OCI-LY1 (cell line): ENCODE results near the gene LIPM.

ENCODE experiments used
- H2AFZ ChIP-seq: fragments of 200-600 bp; sonication (generic), shearing (Covaris generic); 2 replicates; pipeline ENCODE4 v1.6.0; 2014; ENCODE audit warnings: antibody characterized with exemption, mild to moderate bottlenecking, low read length
- H3F3A ChIP-seq: fragments of 200-600 bp; sonication (generic), shearing (Covaris generic); 2 replicates; pipeline ENCODE4 v1.6.0; 2014; ENCODE audit warnings: mild to moderate bottlenecking, antibody characterized with exemption, low read length, moderate library complexity; ENCODE audit not compliant: insufficient read depth
- H3K27ac ChIP-seq: fragments of 200-600 bp; sonication (generic); 2 replicates; pipeline ENCODE4 v1.5.1; 2014; ENCODE audit warnings: low read length, mixed run types, mild to moderate bottlenecking, low read depth; ENCODE audit not compliant: poor library complexity, severe bottlenecking
- H3K27me3 ChIP-seq: fragments of 200-600 bp; sonication (generic); 2 replicates; pipeline ENCODE4 v1.6.0; 2014; ENCODE audit warnings: antibody characterized with exemption, mild to moderate bottlenecking, low read length, moderate library complexity; ENCODE audit not compliant: insufficient read depth
- H3K36me3 ChIP-seq: fragments of 200-600 bp; sonication (generic); 2 replicates; pipeline ENCODE4 v1.6.1; 2014; ENCODE audit warnings: mild to moderate bottlenecking, antibody characterized with exemption, low read length, moderate library complexity, mixed read lengths; ENCODE audit not compliant: insufficient read depth
- H3K4me1 ChIP-seq: fragments of 200-600 bp; sonication (generic); 2 replicates; pipeline ENCODE4 v1.5.1; 2014; ENCODE audit warnings: mild to moderate bottlenecking, low read length, moderate library complexity; ENCODE audit not compliant: insufficient read depth, severe bottlenecking
- H3K4me2 ChIP-seq: fragments of 200-600 bp; sonication (generic), shearing (Covaris generic); 2 replicates; pipeline ENCODE4 v1.6.1; 2014; ENCODE audit warnings: low read length
- H3K4me3 ChIP-seq: fragments of 200-600 bp; sonication (generic); 2 replicates; pipeline ENCODE4 v1.5.1; 2014; ENCODE audit warnings: low read length, low read depth, mild to moderate bottlenecking, mixed read lengths; ENCODE audit not compliant: poor library complexity, severe bottlenecking
- H3K79me2 ChIP-seq: fragments of 200-600 bp; shearing (Covaris generic); 2 replicates; pipeline ENCODE4 v1.6.1; 2016; ENCODE audit warnings: mixed run types, low read length, mixed read lengths; ENCODE audit not compliant: insufficient read depth
- H3K9ac ChIP-seq: fragments of 200-600 bp; sonication (generic), shearing (Covaris generic); 2 replicates; pipeline ENCODE4 v1.6.1; 2014; ENCODE audit warnings: mild to moderate bottlenecking, low read length, mixed read lengths
- H3K9me2 ChIP-seq: fragments of 200-600 bp; sonication (generic), shearing (Covaris generic); 2 replicates; pipeline ENCODE4 v1.6.1; 2014; ENCODE audit warnings: low read depth, mild to moderate bottlenecking, low read length, mixed read lengths
- H3K9me3 ChIP-seq: fragments of 200-600 bp; shearing (Covaris generic); 2 replicates; pipeline ENCODE4 v1.6.1; 2014; ENCODE audit warnings: low read length, mixed read lengths
- H4K20me1 ChIP-seq: fragments of 200-600 bp; sonication (generic), shearing (Covaris generic); 2 replicates; pipeline ENCODE4 v1.6.0; 2016; ENCODE audit warnings: mild to moderate bottlenecking, low read length; ENCODE audit not compliant: insufficient read depth
- CTCF ChIP-seq: fragments of 200-600 bp; sonication (generic), shearing (Covaris generic); IDR thresholded peaks from 2 replicates; pipeline ENCODE4 v1.5.1; 2017; ENCODE audit warnings: mild to moderate bottlenecking, antibody characterized with exemption, low read length, moderate library complexity, mixed read lengths
- EZH2 ChIP-seq: fragments of 200-600 bp; sonication (generic), shearing (Covaris generic); IDR thresholded peaks from 2 replicates; pipeline ENCODE4 v1.8.0; 2017; ENCODE audit warnings: borderline replicate concordance, mixed run types, mild to moderate bottlenecking, antibody characterized with exemption, low read length, moderate library complexity, mixed read lengths

The LIPM gene

GRCh38 chr10:88813200-88813599 lies 10.7 kb downstream of the LIPM start:
- TF ChIP-seq CTCF, result no peak
- H3K36me3 ChIP-seq, result no peaks in the 10 kb centered on the region
- H4K20me1 ChIP-seq, result no peaks in the 10 kb centered on the region
- no peaks in the 10 kb centered on the region for H3K4me1 ChIP-seq
- H3K4me3 ChIP-seq, result no peak overlapping the region
- H3K9me3 ChIP-seq, result no peaks in the 10 kb centered on the region
- H2AFZ ChIP-seq, result no peak overlapping the region
- no peak overlapping the region for H3K4me2 ChIP-seq
- H3K9me2 ChIP-seq, result no peaks in the 10 kb centered on the region
- H3K27me3 ChIP-seq, result no peaks in the 10 kb centered on the region
- no peak overlapping the region for H3K9ac ChIP-seq
- no peak overlapping the region for H3K27ac ChIP-seq
- H3K79me2 ChIP-seq, result no peaks in the 10 kb centered on the region
- no peaks in the 10 kb centered on the region for H3F3A ChIP-seq

- Histone ChIP-seq H3K36me3 (no peaks in the 10 kb centered on the region), H3K27me3 (no peaks in the 10 kb centered on the region), H3K9ac (no peak overlapping the region), H3K4me3 (no peak overlapping the region), H3K9me2 (no peaks in the 10 kb centered on the region), H3K4me2 (no peak overlapping the region), H3F3A (no peaks in the 10 kb centered on the region), H3K4me1 (no peaks in the 10 kb centered on the region), H3K79me2 (no peaks in the 10 kb centered on the region), H3K27ac (no peak overlapping the region), H4K20me1 (no peaks in the 10 kb centered on the region), H3K9me3 (no peaks in the 10 kb centered on the region), H2AFZ (no peak overlapping the region)
- TF ChIP-seq CTCF, result no peak
- TF ChIP-seq EZH2, result no peak
Measured at GRCh38 chr10:88819290-88819689, 16.8 kb downstream of the LIPM start.

GRCh38 chr10:88820748-88821401 lies 18.3 kb downstream of the LIPM start:
- no peak overlapping the region for H3K9ac ChIP-seq
- H3K9me2 ChIP-seq, result no peaks in the 10 kb centered on the region
- no peaks in the 10 kb centered on the region for H3F3A ChIP-seq
- H3K4me2 ChIP-seq, result no peak overlapping the region
- no peak overlapping the region for H3K27ac ChIP-seq
- H2AFZ ChIP-seq, result no peak overlapping the region
- H3K27me3 ChIP-seq, result no peaks in the 10 kb centered on the region
- no peaks in the 10 kb centered on the region for H3K4me1 ChIP-seq
- no peaks in the 10 kb centered on the region for H3K79me2 ChIP-seq
- no peaks in the 10 kb centered on the region for H3K36me3 ChIP-seq
- H3K4me3 ChIP-seq, result no peak overlapping the region
- H4K20me1 ChIP-seq, result no peaks in the 10 kb centered on the region
- no peak for TF ChIP-seq CTCF
- no peak for TF ChIP-seq EZH2
- H3K9me3 ChIP-seq, result no peaks in the 10 kb centered on the region
